HG02943 (cell line): ENCODE results near the gene SLC1A4.

Experiments used
- ATAC-seq: cut with Tn5 transposase; IDR thresholded peaks from one replicate; pipeline ENCODE4 v1.9.1; 2021; ENCODE audit warnings: mild to moderate bottlenecking, low read depth, moderate library complexity; ENCODE audit not compliant: unreplicated experiment

The SLC1A4 gene

DNA sequence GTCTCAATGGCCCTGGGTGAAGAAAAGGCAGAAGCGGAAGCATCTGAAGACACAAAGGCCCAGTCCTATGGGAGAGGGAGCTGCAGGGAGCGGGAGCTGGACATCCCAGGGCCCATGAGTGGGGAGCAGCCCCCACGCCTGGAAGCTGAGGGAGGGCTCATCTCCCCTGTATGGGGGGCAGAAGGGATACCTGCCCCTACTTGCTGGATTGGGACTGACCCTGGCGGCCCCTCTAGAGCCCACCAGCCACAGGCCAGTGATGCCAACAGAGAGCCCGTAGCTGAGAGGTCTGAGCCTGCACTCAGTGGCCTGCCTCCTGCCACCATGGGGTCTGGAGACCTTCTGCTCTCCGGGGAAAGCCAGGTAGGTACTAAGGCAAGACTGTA, 80.2 kb downstream of the SLC1A4 start:
- ATAC-seq, result no peak

DNA sequence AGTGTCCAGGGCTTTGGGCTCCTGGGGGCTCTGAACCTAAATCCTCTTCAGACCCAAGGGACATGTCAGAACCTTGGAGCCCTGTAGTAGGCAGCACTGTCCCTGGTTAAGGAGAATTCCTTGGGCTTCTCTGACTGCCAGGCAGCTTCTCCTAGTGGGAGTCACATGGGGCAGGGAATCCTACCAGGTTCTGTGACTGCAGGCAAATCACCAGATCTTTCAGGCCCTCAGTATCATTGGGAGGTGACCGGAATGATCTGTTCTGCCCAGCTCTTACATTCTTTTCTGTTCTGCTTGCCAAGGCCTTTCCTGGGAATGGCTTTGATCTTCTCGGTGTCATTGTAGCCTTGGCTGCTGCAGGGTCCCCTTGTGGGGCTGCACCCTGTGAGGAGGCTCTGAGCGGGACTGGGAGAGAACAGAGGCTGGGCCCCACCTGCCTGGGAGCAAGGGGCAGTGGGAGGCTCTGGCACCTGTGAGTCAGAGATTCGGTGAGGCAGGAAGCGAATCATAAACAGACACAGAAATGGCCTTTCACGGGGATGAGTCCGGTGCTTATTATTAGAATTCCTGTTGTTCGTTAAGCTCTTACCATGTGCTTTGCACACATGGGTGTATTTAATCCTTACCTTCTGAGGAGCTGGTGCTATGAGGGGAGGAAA, 81.1 kb downstream of the SLC1A4 start:
- ATAC-seq, result no peak

DNA sequence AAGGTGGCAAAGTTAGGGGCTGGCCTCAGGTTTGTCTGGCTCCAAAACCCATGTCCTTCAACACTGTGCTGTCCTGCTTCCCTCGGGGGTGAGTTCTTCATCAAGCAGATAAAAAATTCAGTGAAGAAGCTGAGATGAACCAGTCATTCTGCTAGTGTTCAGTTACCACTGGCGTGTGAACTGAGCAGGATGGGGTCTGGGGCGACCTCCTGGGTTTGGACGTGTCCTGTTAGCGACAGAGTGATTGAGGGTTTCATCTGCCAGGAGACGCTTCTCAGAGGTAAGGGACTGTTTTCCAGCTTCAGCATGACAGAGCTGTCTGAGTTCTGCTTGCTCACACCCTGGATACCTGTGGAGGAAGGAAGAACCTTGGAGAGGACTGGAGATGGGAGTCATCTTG, 81.7 kb downstream of the SLC1A4 start:
- no peak for ATAC-seq

DNA sequence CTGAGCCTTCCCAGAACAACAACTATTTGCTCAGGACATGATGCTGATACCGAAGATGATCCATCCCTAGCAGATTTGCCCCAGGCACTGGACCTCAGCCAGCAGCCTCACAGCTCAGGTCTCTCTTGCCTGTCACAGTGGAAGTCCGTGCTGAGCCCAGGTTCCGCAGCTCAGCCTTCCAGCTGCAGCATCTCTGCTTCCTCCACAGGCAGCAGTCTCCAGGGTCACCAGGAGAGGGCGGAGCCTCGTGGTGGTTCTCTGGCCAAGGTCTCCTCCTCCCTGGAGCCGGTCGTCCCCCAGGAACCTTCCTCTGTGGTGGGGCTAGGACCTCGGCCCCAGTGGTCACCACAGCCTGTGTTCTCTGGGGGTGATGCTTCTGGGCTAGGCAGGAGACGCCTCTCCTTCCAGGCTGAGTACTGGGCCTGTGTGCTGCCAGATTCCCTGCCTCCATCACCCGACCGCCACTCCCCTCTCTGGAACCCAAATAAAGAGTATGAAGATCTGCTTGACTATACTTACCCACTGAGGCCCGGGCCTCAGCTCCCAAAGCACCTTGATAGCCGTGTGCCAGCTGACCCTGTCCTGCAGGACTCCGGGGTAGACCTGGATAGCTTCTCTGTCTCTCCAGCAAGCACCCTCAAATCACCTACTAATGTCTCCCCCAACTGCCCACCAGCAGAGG, 82.4 kb downstream of the SLC1A4 start:
- no peak for ATAC-seq

DNA sequence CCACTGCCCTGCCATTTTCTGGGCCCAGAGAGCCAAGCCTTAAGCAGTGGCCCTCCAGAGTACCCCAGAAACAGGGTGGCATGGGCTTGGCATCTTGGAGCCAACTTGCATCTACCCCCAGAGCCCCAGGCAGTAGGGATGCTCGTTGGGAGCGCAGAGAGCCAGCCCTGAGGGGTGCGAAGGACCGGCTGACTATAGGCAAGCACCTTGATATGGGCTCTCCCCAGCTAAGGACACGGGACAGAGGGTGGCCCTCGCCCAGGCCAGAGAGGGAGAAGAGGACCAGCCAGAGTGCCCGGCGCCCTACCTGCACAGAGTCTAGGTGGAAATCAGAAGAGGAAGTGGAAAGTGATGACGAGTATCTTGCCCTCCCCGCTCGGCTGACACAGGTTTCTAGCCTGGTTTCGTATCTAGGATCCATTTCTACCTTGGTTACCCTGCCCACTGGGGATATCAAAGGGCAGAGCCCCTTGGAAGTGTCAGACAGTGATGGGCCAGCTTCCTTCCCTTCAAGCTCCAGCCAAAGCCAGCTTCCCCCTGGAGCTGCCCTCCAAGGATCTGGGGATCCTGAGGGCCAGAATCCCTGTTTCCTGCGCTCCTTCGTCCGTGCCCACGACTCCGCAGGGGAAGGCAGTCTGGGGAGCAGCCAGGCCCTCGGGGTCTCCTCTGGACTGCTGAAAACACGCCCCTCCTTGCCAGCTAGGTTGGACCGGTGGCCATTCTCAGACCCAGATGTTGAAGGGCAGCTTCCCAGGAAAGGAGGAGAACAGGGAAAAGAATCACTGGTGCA, 83.2 kb downstream of the SLC1A4 start:
- ATAC-seq, result no peak
